ENCODE results near the gene BCAS4. TPM values are rescaled to one million over a fixed set of nuclear protein-coding genes. Genes with fewer than 3 reads are reported as not detected.
"Not testable (repeated sequence)": the region's sequence is repeated elsewhere in the genome, so short reads cannot be mapped to it uniquely, and the experiment has no call there.

BCAS4 gene
- total RNA-seq, 1 donor from 2014 or later = 9.3 TPM

DNA sequence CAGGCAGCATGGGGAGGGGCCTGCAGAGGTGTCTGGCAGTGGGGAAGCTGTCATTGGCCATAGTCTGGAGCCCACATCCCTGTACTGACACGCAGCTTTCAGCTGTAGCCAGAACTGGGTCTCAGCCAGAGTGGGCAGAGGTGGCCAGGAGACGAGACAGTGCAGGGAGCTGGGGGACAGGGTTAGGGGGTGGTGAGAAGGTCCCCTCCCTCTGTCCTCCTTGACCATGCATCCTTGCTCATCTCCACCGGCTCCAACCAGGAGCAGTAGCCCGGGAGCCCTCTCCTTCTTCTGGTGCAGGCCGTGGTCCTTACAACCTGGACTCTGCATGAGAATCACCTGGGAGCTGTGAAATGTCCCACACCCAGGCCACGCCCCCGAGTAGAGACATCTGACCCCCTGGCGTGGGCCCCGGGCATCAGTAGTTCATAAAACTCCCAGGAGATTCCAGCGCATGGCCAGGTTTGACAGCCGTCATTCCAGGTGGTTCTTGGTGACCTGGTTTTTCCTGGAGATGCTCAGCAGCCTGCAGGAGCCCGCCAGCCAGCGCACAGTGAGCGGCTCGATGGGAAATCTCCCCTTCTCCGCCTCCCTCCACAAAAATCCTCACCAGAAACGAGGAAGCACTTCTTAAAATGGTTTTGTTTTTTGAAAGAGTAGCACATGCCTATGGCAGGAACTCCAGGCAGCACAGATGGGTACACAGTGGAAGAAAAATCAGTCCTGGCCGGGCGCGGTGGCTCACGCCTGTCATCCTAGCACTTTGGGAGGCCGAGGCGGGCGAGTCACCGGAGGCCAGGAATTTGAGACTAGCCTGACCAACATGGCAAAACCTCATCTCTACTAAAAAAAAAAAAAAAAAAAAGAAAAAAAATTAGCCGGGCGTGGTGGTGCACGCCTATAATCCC is 80.2 kb downstream of the BCAS4 start:
- TF ChIP-seq, protein P1, sequence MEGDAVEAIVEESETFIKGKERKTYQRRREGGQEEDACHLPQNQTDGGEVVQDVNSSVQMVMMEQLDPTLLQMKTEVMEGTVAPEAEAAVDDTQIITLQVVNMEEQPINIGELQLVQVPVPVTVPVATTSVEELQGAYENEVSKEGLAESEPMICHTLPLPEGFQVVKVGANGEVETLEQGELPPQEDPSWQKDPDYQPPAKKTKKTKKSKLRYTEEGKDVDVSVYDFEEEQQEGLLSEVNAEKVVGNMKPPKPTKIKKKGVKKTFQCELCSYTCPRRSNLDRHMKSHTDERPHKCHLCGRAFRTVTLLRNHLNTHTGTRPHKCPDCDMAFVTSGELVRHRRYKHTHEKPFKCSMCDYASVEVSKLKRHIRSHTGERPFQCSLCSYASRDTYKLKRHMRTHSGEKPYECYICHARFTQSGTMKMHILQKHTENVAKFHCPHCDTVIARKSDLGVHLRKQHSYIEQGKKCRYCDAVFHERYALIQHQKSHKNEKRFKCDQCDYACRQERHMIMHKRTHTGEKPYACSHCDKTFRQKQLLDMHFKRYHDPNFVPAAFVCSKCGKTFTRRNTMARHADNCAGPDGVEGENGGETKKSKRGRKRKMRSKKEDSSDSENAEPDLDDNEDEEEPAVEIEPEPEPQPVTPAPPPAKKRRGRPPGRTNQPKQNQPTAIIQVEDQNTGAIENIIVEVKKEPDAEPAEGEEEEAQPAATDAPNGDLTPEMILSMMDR (conservative IDR thresholded peaks at IDR 0.05) = no peak
- no peaks in the 10 kb centered on the region for H3K27me3 Mint-ChIP-seq
- no peak overlapping the region for H3K4me3 Mint-ChIP-seq
- H3K36me3 Mint-ChIP-seq = peaks cover 8% of the 10 kb centered on the region
- peaks cover 23% of the 10 kb centered on the region for H3K4me1 Mint-ChIP-seq (ENCODE audit: unreplicated experiment)
- H3K27ac Mint-ChIP-seq = no peak overlapping the region
- no peaks in the 10 kb centered on the region for H3K9me3 Mint-ChIP-seq
- no peak for DNase-seq (ENCODE audit: extremely low spot score, unreplicated experiment)

DNA sequence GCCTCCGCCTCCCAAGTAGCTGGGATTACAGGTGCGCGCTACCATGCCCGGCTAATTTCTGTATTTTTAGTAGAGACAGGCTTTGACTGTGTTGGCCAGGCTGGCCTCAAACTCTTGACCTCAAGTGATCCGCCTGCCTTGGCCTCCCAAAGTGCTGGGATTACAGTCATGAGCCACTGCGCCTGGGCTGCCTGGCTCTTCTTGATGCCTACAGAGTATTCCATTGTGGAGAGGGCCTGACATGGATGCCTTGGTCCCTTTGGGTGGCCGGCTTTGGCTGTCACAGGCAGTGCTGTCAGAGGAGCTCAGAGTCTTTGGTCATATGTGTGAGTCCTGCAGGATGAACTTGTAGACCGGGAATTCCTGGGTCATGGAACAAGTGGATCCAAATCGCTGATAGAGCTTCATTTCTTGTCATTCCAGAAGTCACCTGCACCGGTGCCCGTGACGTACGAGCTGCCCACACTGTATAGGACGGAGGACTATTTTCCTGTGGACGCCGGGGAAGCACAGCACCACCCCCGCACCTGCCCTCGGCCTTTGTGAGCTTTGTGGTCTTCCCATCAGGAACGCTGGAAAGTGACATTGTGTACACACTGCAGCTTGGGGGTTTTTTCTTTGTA is 81.3 kb downstream of the BCAS4 start:
- H3K9me3 Mint-ChIP-seq = no peaks in the 10 kb centered on the region
- no peak overlapping the region for H3K27ac Mint-ChIP-seq
- peaks cover 8% of the 10 kb centered on the region for H3K36me3 Mint-ChIP-seq
- peaks cover 11% of the 10 kb centered on the region for H3K4me1 Mint-ChIP-seq (ENCODE audit: unreplicated experiment)
- TF ChIP-seq, protein P1 (conservative IDR thresholded peaks at IDR 0.05) = no peak
- H3K4me3 Mint-ChIP-seq = no peak overlapping the region
- H3K27me3 Mint-ChIP-seq = no peaks in the 10 kb centered on the region
- DNase-seq (ENCODE audit: extremely low spot score, unreplicated experiment) = no peak

DNA sequence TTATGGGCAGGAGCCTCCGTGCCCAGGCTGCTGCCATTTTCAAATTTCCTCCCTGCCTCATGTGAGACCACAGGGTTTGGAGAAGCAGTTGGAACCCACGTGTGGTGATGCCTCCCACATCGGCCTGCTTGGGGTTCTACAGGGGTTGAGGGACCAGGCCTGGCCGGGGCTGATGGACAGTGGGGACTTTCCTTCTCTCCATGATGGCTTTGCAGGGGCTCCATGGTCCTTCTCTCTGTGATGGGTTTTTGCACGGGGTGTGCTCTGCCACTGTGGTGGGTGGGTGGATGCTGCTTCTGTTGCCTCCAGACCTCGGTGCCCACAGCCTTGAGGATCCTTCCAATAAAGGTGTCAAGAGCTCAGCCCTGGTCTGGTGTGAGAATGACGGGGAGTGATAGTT is 82.0 kb downstream of the BCAS4 start:
- no peak overlapping the region for H3K27ac Mint-ChIP-seq
- TF ChIP-seq, protein P1 (conservative IDR thresholded peaks at IDR 0.05) = no peak
- H3K27me3 Mint-ChIP-seq = no peaks in the 10 kb centered on the region
- H3K4me1 Mint-ChIP-seq (ENCODE audit: unreplicated experiment) = peaks cover 5% of the 10 kb centered on the region
- no peak for DNase-seq (ENCODE audit: extremely low spot score, unreplicated experiment)
- H3K36me3 Mint-ChIP-seq = peaks cover 8% of the 10 kb centered on the region
- H3K9me3 Mint-ChIP-seq = no peaks in the 10 kb centered on the region
- H3K4me3 Mint-ChIP-seq = no peak overlapping the region

DNA sequence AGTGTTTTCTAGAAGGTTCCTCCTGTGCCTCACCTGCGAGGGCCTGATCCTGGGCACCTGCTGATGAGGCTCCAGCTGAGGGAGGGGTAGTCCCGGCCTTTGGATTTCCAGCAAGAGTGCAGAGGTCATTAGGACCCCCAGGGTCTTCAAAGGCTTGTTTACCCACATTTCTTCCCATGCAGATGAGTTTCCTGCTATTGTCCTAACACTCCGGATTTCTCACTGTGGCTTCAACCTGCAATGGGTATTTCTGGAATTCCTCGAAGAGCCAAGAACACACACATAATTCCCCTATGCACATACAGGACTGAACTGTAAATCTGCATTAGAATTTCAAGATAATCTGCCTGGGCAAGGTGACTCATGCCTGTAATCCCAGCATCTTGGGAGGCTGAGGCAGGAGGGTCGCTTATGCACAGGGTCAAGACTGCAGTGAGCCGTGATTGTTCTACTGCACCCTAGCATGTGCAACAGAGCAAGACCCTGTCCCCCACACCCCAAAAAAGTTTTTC is 82.4 kb downstream of the BCAS4 start:
- H3K36me3 Mint-ChIP-seq = peaks cover 8% of the 10 kb centered on the region
- TF ChIP-seq, protein P1 (conservative IDR thresholded peaks at IDR 0.05) = no peak

DNA sequence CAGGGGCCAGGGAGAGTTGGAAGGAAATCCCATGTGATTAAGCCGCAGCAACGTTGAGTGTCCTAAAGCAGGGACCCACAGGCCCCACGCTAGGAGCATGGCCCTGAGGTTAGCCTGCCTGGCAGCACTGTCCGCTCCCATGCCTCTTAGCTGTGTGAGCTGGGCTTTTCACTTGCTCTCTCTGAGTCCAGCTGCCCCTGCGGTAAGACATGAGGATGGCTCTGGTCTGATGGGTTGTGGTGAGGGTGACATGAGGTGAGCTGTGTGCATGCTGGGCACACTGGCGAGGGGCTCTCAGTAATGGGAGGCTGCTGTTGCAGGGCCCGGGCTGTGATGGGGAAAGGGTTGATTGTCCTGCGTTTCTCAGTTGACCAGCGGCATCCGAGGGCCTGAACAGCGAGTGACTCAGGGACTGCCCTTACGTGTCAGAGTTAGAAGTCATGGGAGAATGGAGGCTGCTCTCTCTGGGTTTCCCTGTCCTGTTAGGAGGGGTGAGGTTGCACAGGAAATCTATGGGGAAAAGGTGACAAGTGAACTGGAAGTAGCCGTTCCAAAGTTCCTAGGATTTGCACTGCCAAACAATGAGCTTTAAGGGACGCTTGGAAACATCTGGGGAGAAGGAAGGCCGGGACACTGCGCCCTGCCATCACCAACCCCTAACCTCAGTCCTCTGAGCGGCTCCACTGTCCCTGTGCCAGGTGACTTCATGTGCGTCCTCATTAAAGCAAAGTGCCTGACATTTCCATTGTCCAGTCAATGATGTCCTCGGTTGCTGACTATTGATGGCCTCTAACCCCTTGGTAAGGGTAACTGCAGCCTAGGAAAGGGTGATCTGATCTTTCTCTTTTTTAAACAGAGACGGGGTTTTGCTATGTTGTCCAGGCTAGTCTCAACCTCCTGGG is 85.0 kb downstream of the BCAS4 start:
- peaks cover 3% of the 10 kb centered on the region for H3K36me3 Mint-ChIP-seq
- no peak overlapping the region for H3K4me3 Mint-ChIP-seq
- TF ChIP-seq, protein P1 (conservative IDR thresholded peaks at IDR 0.05) = no peak
- no peaks in the 10 kb centered on the region for H3K27me3 Mint-ChIP-seq
- no peak for DNase-seq (ENCODE audit: extremely low spot score, unreplicated experiment)
- H3K4me1 Mint-ChIP-seq (ENCODE audit: unreplicated experiment) = no peaks in the 10 kb centered on the region
- no peak overlapping the region for H3K27ac Mint-ChIP-seq
- H3K9me3 Mint-ChIP-seq = no peaks in the 10 kb centered on the region

More for the DNA sequence above, 82.4 kb downstream of the BCAS4 start:
- no peak for DNase-seq (ENCODE audit: extremely low spot score, unreplicated experiment)
- Mint-ChIP-seq H3K4me1 (ENCODE audit: unreplicated experiment) (peaks cover 5% of the 10 kb centered on the region), H3K9me3 (no peaks in the 10 kb centered on the region), H3K27me3 (no peaks in the 10 kb centered on the region), H3K27ac (no peak overlapping the region), H3K4me3 (no peak overlapping the region)

DNA sequence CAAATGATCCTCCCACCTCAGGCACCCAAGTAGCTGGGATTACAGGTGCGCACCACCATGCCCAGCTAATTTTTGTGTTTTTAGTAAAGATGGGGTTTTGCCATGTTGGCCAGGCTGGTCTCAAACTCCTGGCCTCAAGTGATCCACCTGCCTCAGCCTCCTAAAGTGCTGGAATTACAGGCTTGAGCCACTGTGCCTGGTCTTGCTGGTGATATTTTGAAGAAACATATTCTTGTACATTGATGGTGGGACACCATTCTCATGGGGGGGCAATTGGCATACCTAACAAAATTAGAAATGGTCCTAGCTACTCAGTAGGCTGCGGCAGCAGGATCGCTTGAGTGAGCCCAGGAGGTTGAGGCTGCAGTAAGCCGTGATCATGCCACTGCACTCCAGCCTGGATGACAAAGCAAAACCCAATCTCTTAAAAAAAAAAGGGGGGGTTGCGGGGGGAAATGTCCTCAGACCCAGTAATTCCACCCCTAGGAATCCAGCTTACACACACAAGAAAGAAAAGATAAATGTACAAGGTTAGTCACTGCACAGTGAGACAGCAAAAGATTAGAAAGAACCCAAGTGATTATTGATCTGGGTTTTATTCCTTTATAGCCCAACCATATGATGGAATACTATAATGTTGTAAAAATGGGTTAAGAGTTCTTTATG is 87.0 kb downstream of the BCAS4 start:
- not testable (repeated sequence) for DNase-seq (ENCODE audit: extremely low spot score, unreplicated experiment); H3K36me3 Mint-ChIP-seq; H3K4me1 Mint-ChIP-seq (ENCODE audit: unreplicated experiment); H3K27me3 Mint-ChIP-seq; H3K9me3 Mint-ChIP-seq; H3K4me3 Mint-ChIP-seq; H3K27ac Mint-ChIP-seq

All from type B pancreatic cell (in vitro differentiated cells).